ENCODE measurements around the gene GABRG3. TPM values are rescaled to one million over a fixed set of nuclear protein-coding genes. Genes with fewer than 3 reads are reported as not detected.

The GABRG3 gene
- total RNA-seq, 1 donor from 2014 or later = 0.06 TPM

DNA sequence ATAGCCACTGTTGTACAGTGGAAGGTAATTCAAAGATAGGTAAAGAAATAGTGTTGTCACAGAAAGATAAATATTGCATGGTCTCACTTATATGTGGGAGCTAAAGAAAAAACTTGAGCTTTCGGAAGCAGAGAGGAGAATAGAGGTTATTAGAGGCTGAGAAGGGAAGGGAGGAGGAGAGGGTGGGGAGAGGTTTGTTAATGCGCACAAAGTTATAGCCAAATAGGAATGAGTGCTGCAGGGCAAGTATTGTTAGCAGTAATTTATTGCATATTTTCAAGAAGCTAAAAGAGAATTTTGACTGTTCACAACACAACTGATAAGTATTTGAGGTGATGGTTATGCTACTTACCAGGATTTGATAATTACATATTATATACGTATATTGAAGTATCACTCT lies 154.2 kb downstream of the GABRG3 start:
- no peak for DNase-seq (ENCODE audit: low read depth)
- no peak overlapping the region for H3K4me3 ChIP-seq (ENCODE audit: low read depth, low read length)
- TF ChIP-seq, protein P1, sequence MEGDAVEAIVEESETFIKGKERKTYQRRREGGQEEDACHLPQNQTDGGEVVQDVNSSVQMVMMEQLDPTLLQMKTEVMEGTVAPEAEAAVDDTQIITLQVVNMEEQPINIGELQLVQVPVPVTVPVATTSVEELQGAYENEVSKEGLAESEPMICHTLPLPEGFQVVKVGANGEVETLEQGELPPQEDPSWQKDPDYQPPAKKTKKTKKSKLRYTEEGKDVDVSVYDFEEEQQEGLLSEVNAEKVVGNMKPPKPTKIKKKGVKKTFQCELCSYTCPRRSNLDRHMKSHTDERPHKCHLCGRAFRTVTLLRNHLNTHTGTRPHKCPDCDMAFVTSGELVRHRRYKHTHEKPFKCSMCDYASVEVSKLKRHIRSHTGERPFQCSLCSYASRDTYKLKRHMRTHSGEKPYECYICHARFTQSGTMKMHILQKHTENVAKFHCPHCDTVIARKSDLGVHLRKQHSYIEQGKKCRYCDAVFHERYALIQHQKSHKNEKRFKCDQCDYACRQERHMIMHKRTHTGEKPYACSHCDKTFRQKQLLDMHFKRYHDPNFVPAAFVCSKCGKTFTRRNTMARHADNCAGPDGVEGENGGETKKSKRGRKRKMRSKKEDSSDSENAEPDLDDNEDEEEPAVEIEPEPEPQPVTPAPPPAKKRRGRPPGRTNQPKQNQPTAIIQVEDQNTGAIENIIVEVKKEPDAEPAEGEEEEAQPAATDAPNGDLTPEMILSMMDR (conservative IDR thresholded peaks at IDR 0.05; ENCODE audit: low read depth, low read length) = no peak

DNA sequence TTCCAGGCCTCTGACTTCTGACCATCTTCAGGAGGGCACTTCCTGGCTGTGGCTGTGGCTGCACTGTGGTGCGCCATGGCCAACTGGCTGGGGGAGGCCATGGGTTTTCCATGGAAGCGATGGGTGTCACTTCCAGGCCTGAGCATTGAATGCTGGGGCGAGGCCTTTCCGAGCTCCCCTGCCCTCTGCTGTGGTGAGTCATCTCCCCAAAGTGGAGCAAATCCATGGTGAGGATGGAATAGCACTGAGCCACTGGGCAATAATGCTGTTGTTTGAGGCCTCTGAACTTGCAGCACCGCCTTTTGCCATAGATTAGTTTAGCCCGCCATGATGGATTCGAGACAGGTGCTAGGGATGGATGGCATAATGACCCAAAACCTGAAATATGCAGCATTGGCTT lies 155.5 kb downstream of the GABRG3 start:
- DNase-seq (ENCODE audit: low read depth) = no peak
- TF ChIP-seq, protein P1 (conservative IDR thresholded peaks at IDR 0.05; ENCODE audit: low read depth, low read length) = no peak
- H3K4me3 ChIP-seq (ENCODE audit: low read depth, low read length) = no peak overlapping the region

DNA sequence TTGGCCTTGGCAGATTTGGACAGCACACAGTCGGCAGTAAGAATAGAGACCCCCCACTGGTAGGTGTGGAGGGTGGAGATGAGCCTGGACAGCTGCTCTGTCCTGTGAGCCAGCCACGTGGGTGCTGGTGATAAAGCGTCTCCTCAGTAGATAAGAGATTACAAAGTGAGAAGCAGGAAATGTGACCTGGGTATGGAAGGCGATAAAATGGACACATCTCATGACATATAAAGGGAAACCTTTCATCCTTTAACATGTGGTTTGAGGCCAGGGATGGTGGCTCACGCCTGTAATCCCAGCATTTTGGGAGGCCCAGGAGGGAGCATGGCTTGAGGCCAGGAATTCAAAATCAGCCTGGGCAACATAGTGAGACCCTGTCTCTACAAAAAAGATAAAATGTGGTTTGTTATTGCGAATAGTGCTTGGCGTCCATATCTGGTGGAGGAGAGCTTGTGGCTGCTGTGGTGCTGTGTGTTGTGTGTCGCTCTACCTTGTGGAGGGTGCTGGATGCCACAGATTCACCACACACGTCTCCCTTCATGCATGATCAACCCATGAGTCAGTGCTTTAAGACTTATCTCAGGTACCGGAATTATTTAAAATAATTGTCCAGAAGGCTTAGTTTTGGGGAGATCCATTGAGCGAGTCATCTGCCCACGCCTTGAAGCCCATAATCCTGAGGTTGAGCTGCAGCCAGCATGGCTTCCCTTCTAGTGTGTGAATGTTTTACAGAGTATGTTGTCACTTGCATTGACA lies 157.0 kb downstream of the GABRG3 start:
- H3K4me3 ChIP-seq (ENCODE audit: low read depth, low read length) = no peak overlapping the region
- TF ChIP-seq, protein P1 (conservative IDR thresholded peaks at IDR 0.05; ENCODE audit: low read depth, low read length) = no peak
- no peak for DNase-seq (ENCODE audit: low read depth)

DNA sequence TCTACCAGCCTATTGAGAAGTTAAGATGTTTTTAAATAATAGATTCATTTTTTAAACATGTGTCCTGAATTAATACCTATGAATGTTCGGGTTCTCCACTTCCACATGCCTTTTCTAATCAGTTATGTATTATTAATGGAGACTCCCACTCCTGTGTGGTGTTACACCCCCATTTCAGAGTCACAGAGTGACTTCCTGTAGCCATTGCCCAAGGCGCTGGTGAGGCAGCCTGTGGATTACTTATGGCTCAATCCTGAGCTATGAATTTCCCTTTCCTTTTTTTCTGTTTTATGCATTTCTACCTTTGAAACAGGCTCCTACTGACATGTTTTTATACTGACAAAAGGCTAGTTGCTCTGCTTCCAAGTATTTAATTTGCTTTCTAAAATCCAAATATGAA lies 162.3 kb downstream of the GABRG3 start:
- TF ChIP-seq, protein P1 (conservative IDR thresholded peaks at IDR 0.05; ENCODE audit: low read depth, low read length) = no peak
- DNase-seq (ENCODE audit: low read depth) = no peak
- no peak overlapping the region for H3K4me3 ChIP-seq (ENCODE audit: low read depth, low read length)

DNA sequence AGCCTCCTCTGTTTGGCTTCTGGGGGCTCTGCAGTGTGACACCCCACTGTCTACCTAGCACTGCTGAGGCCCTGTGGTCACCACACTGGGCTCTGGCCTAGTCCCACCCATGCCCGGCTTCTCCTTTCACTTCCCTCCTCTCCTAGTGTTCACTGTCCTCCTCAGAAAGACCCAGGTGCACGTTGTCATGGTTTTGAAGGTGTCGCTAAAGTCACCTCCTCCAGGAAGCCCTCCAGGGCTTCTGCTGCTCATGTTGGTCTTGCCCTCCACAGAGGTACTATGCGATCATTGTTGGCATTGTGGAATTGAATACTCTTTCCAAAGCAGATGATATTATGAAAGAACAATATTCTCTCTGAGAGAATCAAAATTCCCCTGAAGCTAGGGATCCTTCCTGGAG lies 163.5 kb downstream of the GABRG3 start:
- no peak overlapping the region for H3K4me3 ChIP-seq (ENCODE audit: low read depth, low read length)
- TF ChIP-seq, protein P1 (conservative IDR thresholded peaks at IDR 0.05; ENCODE audit: low read depth, low read length) = no peak
- DNase-seq (ENCODE audit: low read depth) = no peak

DNA sequence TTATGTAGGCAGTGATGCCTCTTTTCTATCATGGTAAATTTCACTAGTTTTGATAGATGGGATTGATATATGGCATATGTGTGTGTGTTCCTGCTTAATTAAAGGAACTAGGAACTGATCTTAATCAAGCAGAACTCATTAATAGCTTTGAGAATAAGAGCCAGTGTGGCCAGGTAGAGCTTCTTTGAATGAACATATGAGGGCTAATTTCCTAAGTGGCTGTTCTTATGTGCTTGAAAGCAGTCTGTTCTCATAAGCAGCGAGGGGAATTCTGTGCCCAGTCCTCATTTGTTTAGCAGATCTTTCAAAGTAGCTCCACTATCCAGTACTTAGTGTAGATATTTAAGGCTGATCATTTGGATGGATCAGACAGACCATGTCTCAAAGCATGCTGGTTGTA lies 164.2 kb downstream of the GABRG3 start:
- no peak overlapping the region for H3K4me3 ChIP-seq (ENCODE audit: low read depth, low read length)
- DNase-seq (ENCODE audit: low read depth) = no peak
- TF ChIP-seq, protein P1 (conservative IDR thresholded peaks at IDR 0.05; ENCODE audit: low read depth, low read length) = no peak

DNA sequence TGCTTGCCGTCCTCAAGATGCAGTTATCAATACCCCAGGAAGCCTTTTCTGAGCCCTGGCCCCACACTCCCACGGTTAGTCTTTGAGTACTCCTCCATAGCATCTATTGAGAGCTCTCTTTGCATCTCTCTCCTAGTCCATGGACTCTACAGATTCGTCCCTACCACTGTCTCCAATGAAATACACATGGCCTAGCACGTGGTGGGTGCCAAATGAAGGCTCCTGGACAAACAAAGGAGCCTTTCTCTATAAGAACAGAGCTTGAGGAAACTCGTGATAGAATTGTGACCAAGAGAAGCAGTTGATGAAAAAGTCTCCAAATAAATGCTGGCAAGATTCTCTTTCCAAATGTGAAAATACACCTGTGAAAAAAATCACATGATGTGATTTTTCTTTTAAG lies 166.1 kb downstream of the GABRG3 start:
- DNase-seq (ENCODE audit: low read depth) = no peak
- H3K4me3 ChIP-seq (ENCODE audit: low read depth, low read length) = no peak overlapping the region
- TF ChIP-seq, protein P1 (conservative IDR thresholded peaks at IDR 0.05; ENCODE audit: low read depth, low read length) = no peak

All from epithelial cell of proximal tubule (primary cell).